Measurements from ENCODE around the gene MRGPRX4. TPM values are rescaled to one million over a fixed set of nuclear protein-coding genes. Genes with fewer than 3 reads are reported as not detected.

MRGPRX4 gene
- total RNA-seq, 4 donors from 2014 or later, result not detected

GRCh38 chr11:18209058-18209457, 36.4 kb downstream of the MRGPRX4 start:
- no peaks in the 10 kb centered on the region for H3K36me3 ChIP-seq
- no peaks in the 10 kb centered on the region for H3K4me1 ChIP-seq
- no peak overlapping the region for H3K27ac ChIP-seq
- H3K27me3 ChIP-seq, result peaks cover 22% of the 10 kb centered on the region
- DNase-seq (ENCODE audit: low spot score in 2 of 2), result no peak
- WGBS, result 36% methylated on average over 33 of the region's 33 CpGs
- TF ChIP-seq POLR2A (IDR thresholded peaks at IDR 0.05), result no peak
- no peak for TF ChIP-seq POLR2AphosphoS5 (IDR thresholded peaks at IDR 0.05)
- TF ChIP-seq EP300 (IDR thresholded peaks at IDR 0.05), result no peak
- TF ChIP-seq CTCF (IDR thresholded peaks at IDR 0.05), result no peak
- H3K9me3 ChIP-seq, result no peaks in the 10 kb centered on the region
- H3K4me3 ChIP-seq, result no peak overlapping the region

- no peaks in the 10 kb centered on the region for H3K27me3 ChIP-seq
- no peaks in the 10 kb centered on the region for H3K36me3 ChIP-seq
- TF ChIP-seq EP300 (IDR thresholded peaks at IDR 0.05) (no peak), POLR2AphosphoS5 (IDR thresholded peaks at IDR 0.05) (no peak), CTCF (IDR thresholded peaks at IDR 0.05) (no peak), POLR2A (IDR thresholded peaks at IDR 0.05) (no peak)
- 86% methylated on average over 1 of the region's 5 CpGs for WGBS
- no peak overlapping the region for H3K4me3 ChIP-seq
- no peak overlapping the region for H3K27ac ChIP-seq
- no peaks in the 10 kb centered on the region for H3K4me1 ChIP-seq
- H3K9me3 ChIP-seq, result no peaks in the 10 kb centered on the region
- DNase-seq (ENCODE audit: low spot score in 2 of 2), result no peak
These were observed 48.7 kb downstream of the MRGPRX4 start for GRCh38 chr11:18221274-18221876.

GRCh38 chr11:18222814-18223421, 50.3 kb downstream of the MRGPRX4 start:
- no peaks in the 10 kb centered on the region for H3K9me3 ChIP-seq
- WGBS, result 88% methylated on average over 3 of the region's 3 CpGs

More at GRCh38 chr11:18222814-18223421, 50.3 kb downstream of the MRGPRX4 start:
- Histone ChIP-seq H3K27ac (no peak overlapping the region), H3K4me1 (no peaks in the 10 kb centered on the region), H3K4me3 (no peak overlapping the region), H3K36me3 (no peaks in the 10 kb centered on the region), H3K27me3 (no peaks in the 10 kb centered on the region)
- DNase-seq (ENCODE audit: low spot score in 2 of 2), result no peak
- no peak for TF ChIP-seq POLR2A (IDR thresholded peaks at IDR 0.05)

Other genes with a start within 250 kb of the MRGPRX4 start
- 10 to 100 TPM; 24.1 to 37.4 (median 29.9) TPM for gene SERGEF, start 159.8 kb upstream of the MRGPRX4 start, total RNA-seq
- 1 to 10 TPM in 1 of 4 donors, under 1 TPM in 3; 0.19 to 1.9 (median 0.40) TPM for gene TPH1, start 126.6 kb upstream of the MRGPRX4 start, total RNA-seq
- 10 to 100 TPM in 1 of 4 donors, 1 to 10 TPM in 3; 7.1 to 19.1 (median 7.3) TPM for gene SAAL1, start 66.8 kb upstream of the MRGPRX4 start, total RNA-seq
- not detected for gene MRGPRX3, start 40.3 kb upstream of the MRGPRX4 start, total RNA-seq
- gene SAA4, start 64.0 kb downstream of the MRGPRX4 start, total RNA-seq, result 1 to 10 TPM in 1 of 4 donors, not detected in 3; 5.1 TPM
- 10 to 100 TPM in 3 of 4 donors, not detected in 1; 15.0 to 30.4 (median 16.2) TPM for gene SAA2, start 75.8 kb downstream of the MRGPRX4 start, total RNA-seq
- 10 to 100 TPM; 10.5 to 79.1 (median 49.1) TPM for gene SAA1, start 93.4 kb downstream of the MRGPRX4 start, total RNA-seq
- gene HPS5, start 149.3 kb downstream of the MRGPRX4 start, total RNA-seq, result 10 to 100 TPM; 14.9 to 27.0 (median 22.6) TPM
- gene GTF2H1, start 149.7 kb downstream of the MRGPRX4 start, total RNA-seq, result 100 to 1,000 TPM in 1 of 4 donors, 10 to 100 TPM in 3; 48.6 to 121 (median 50.4) TPM
- 100 to 1,000 TPM; 438 to 724 (median 616) TPM for gene LDHA, start 221.7 kb downstream of the MRGPRX4 start, total RNA-seq
- gene LDHC, start 239.5 kb downstream of the MRGPRX4 start, total RNA-seq, result not detected